Measurements from ENCODE around the gene SLC16A7.

SLC16A7 gene

DNA sequence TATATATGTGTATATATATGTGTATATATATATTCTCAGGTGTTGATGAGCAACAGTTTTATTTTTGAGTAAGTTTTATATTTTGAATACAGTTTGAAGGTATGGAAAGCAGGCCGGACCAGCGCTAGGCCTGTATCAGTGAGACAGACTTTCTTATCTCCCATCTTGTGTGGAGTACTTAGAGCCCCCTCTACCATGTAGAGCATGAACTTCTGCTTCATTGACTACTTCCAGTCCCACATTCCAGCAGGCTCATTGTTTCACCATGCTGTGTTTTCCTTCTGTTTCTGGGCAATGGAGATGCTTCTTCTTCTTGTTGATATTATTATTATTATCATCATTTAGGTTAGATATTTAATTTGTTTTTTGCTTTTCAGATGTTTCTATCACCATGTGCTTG, 76.4 kb downstream of the SLC16A7 start:
- DNase-seq, result no peak

DNA sequence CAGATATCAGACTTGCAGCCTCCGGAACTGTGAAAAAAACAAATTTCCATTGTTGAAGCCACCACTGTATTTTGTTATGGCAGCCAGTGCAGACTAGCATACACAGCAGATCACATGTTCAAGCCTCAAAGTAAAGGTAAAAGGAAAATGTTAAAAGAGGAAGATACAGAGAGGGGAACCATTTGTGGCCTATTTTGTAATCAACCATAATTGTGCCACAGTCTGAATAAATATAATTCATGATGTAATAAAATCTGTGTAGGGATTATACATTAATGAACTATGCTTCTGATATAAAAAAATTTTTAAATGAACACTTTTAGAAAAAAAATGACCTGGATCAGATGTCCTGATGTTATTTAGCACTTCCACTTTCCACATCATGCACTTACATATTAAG, 79.6 kb downstream of the SLC16A7 start:
- no peak for DNase-seq

DNA sequence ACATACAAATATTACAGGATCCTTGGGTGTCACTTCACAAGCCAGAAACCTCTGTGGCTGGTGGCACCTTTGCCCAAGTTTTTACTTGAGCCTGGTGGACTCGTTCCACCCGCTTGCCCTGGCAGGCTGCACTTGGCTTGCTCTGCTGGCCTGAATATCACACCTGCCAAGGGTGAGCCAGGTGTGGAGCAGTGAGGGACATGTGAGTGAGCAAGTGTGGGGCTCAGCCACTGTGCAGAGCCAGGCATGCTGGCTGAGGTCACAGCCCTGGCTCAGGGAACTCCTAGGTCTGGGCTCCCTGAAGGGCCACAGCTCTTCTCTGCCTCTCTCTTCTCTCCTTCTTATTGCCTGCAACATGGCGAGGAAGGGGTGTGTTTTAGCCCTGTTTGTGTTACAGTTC, 82.0 kb downstream of the SLC16A7 start:
- DNase-seq, result no peak

DNA sequence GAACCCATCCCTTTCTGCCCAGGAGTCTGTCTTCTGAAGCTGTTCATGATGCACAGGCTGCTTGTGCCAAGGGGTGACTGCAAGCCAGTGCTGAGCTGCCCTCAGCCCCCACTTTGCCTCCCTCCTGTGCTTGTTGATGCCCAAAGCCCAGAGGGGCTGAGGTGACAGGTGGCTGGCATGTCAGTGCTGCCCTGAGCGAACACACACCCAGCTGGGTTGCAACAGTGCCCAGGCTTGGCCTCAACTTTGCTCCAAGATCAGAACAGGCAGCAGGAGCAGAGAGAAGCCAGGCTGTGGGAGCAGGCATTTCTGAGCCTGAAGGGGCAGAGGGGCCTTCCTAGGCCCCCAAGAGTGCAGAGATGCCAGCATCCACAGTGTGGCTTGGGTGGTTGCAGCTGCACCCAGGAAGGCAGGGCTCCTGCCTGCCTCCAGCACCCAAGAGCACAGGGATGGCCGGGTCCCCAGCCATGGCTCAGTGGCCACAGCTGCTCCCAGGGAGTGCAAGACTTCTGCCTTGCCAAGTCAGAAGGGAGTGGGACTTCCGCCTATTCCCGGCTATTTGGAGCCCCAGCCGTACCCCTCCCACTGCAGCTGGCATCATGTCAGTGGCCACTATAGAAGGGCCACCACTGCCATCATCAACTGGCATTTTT, 83.1 kb downstream of the SLC16A7 start:
- DNase-seq, result no peak

DNA sequence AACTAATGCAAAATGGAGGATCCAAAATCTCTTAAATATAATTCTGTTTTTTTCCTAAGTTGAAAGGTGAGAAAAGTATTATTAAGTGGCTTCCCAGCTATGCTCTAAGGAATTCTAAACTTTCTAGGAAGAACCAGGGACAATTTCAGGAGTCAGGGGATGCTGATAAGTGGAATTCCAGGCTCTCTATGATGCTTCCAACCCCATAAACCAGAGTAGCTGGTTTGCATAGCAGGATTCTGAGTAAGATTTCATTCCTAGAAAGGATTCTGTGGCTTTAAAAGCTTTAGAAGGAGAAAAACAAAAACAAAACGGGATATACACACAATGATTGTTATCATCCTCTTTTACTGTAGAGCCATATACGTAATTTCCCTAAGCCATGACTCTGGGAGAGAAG, 93.9 kb downstream of the SLC16A7 start:
- no peak for DNase-seq

DNA sequence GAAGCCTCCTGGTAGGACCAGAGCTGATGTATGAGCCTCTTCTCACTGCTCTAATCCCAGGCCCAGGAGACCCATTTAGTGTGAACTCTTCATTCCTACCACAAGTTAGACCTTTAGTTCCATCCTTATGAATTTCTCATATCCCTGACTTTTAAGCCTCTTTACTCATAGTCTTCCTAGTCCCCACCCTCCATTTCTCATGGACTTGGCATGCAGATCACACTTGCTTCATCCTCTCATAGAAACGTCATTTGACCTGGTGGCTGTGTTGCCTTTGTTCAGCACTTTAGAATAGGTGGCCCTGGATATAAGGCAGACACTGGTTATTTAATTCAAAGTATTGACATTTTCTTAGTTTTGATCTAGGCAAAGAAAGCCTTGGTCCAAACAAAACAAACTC, 99.5 kb downstream of the SLC16A7 start:
- DNase-seq, result no peak

DNA sequence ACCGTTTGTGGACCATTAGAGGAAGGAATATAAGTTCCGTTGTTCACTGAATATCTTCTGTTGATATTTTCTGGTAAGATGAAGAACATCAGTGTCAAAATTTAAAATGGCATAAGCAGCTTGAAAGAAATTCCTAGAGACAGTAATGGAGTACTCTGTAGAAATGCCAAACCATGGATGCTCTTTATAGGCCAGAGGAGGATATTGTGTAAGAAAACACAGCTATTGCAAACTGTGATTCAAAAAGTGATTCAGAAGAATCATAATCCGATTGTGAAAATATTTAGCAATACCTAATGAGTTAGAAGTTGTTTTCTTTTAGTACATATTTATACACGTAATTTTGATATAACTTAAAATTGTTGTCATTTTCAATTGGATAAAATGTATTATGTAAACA, 102.8 kb downstream of the SLC16A7 start:
- DNase-seq, result no peak

DNA sequence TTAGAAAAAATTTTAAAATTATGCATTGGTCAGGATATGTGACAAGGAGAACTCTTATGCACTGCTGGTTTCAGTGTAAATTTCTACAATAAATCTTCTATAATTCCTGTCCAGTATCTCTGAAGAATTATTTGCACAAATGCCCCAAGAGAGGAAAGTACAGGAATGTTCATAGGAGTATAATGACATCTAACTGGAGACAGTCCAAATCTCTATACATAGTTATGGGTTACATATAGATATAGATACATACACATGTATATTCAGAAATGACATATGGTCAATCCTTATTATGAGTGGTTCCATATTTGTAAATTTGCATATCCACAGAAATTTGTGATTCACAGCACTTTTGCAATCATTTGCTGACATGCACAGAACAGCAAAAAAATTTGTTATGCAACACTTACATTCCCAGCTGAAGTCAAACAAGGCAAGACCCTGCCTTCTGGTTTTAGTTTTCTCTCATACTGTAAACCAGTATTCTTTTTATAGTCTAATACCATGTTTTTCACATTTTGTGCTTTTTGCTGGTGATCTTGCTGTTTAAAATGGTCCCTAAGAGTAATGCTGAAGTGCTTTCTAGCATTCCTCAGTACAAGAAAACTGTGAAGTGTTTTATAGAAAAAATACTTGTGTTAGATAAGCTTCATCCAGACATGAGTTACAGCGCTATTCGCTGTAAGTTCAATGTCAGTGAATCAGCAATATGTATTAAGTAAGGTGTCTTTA, 103.8 kb downstream of the SLC16A7 start:
- DNase-seq, result no peak

DNA sequence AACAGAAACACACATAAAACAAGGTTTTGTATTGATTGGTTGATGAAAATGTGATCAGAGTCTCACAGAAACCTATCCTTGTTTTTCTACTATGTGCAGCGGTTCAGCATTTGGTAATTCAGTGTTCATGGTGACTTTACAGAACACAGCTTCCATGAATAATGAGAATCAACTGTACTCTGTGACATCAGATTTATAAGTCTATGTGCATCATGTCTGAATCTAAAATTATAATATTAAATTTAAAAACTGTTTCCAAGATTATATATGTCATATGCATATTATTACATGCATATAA, 104.3 kb downstream of the SLC16A7 start:
- DNase-seq, result no peak

DNA sequence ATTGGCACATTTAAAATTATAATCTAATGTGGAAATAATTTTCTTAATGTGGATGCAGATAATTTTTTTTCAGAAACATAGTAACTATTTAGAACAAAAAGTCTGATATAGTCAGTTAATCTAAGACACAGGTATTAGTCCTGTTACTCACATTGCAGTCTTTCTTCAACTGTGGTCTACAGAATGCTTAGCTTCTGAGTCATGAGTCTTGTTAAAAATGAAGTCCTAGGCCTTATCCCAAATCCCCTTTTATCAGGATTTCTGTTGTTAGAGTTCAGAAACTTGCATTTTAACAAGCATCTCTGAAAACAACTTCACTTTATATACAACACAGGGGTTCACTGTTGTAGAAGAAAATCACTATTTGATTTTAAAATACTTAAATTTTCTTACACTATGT, 112.2 kb downstream of the SLC16A7 start:
- no peak for DNase-seq

DNA sequence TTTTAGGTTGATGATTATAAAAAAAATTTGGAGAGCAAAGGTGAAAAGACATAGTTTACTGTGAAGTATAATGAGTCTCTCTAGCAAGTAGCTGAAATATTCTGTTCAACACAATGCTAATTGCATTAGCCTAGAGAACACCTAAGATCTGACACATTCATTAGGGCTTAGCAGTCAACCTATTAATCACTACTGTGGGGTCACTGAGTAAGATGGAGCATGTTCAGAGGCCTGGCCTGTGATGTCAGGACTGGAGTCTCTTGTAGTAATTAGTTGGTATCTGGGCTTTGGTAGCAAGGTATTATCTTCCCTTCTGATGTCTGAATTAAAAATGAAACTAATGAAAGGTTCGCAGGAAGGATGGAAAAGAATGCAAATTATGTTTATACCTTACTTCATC, 112.7 kb downstream of the SLC16A7 start:
- no peak for DNase-seq

DNA sequence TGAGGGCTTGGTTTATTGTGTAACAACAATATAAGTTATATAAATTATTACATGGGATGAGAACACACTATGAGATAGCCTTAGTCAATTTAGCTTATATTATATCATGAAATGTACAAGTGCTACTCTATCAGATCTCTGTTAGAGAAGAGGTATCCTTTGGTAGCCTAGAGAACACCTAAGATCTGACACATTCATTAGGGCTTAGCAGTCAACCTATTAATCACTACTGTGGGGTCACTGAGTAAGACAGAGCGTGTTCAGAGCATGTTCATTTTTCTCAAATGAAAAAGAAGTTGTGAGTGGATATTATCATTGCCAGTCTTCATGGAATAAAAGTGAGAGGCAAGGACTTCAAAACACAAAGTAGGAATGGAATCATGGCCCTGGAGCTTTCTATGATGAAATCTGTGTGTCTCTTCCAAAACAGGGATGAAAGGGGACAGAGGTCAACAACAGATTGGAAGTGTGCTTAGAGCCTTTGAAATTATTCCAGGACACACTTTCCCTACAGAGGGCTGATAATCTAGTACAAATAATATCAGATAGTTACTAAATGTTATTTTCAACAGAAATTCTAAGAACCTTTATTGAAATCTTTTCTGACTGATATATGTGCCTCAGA, 114.3 kb downstream of the SLC16A7 start:
- no peak for DNase-seq

DNA sequence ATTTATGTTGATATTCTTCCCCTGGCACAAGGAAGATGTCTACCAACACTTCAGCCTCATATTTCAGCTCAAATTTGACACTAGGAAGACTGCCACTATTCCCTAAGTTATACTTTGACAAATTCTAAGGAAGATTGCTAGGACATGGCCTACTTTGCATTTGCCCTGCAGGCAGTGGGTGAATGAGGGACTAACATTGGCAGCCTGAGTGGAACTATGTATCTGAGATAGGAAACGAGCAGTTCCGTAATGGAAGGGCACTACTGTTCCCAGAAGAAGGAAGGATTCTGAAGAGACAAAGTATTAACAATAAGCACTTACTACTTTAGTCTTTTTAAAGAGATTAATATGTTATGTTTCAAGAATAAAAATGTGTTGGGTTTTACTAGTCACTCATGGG, 115.1 kb downstream of the SLC16A7 start:
- DNase-seq, result no peak

DNA sequence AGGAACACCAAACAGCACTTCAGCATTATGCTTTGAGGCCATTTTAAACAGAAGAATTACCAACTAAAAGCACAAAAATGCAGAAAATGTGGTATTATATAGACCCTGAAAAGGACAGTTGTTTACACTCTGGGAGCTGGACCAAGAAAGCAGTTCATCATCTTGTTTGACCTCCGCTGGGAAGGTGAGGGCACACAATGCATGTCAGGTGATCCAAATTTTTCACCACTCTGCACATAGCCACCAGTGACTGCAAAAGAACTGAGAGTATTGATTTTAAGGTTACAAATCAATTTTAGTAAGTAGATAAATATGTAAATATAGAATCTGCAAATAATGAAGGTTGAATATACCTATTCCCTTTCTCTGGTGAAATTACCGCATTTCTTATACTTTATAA, 119.6 kb downstream of the SLC16A7 start:
- no peak for DNase-seq

DNA sequence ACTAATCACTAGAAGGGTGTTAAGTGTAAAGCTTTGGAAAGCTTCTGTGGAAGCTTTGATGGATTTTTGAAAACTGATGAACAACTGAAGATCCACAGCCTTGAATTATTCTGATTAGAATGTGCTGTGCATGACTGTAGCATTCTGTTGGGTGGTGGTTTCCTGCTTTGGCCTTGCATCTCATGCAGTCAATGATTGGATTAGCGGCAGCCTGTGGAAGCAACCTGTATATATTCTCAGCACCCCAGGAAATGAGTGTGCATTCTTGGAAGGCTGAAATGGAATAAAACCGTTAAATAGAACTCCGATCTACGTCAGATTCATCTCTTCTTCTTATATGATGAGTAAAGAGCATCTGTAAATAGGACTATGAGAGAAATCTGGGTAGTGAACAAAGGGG, 120.2 kb downstream of the SLC16A7 start:
- no peak for DNase-seq

DNA sequence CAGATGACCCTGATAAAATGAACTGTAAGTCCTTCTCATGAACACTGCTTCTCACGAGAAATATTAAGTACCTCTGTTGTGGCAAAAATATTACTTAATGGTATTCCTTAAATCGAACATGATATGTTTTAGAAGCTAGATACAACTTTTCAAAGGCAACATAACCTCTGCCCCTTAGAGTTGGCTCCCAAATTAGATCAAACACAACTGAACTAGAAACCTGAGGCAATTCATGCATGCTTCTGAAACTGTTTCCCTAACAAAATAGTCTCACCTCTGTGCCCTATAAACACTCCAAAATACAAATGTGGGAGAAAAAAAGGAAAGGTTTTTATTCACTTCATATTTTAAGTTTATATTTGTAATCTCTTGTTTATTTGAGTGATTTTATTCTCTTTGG, 121.6 kb downstream of the SLC16A7 start:
- no peak for DNase-seq

DNA sequence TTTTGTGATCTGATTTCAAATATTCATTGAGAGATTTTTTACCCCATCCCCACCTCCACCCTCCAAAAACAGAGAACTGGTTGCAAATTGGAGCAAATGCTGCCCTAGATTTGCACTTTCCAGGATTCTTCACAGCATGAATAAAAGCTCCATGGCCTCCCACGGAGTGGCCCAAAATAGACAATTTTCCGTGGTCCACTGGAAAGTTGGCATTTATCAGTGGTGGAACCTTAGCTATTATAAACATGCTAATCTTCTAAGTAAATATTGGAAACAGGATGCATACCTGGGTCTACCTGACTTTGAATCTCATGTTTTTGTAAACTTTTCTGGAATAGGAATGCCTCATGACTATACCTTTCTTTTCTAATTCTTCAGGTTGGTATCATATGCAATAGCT, 123.9 kb downstream of the SLC16A7 start:
- DNase-seq, result no peak

DNA sequence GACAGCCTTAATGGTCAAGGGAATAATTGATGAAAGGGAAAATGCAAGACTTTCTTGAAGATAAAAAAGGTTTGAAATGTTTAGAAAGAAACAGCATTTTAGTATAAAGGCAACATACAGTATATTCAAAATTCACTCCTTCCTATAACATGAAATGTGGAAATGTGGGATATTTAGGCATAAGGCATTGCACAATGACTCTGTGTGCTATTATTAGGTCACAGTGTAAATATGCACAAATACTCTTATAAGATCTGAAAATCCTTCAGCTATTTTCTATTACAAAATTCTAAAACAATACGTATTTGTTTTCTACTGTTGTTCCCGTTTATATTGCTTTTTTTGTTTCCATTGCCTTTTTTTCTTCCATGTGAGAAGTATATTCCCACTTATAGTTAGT, 127.7 kb downstream of the SLC16A7 start:
- no peak for DNase-seq

DNA sequence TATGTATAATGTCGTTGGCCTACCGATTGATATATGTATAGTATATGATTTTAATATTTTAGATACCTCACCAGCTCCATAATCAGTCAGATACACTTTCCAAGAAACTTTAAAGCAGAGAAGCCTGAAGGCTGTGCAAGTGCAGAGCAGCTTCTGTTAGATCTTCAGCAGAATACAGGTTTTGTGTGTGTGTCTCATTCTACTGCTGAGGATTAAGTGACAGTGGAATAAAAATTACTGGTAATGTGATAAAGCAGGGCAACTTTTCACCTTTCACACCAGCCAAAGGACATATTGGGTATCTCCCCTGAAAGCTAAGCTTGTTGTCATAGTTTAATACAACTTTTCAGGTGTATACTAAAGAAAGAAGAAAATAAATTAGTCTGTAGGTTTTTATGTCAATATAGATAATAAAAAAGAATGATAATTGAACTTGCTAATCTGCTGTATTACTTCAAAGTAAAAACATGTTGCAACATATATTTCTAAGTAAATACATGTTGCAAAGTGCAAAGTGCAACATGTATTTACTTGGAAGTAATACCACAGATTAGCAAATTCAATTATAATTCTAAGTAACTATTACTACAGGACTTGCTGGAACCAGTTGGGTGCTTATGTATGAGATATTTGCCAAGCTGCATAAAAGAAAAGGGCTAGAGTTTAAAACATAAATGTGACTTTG, 128.3 kb downstream of the SLC16A7 start:
- no peak for DNase-seq

DNA sequence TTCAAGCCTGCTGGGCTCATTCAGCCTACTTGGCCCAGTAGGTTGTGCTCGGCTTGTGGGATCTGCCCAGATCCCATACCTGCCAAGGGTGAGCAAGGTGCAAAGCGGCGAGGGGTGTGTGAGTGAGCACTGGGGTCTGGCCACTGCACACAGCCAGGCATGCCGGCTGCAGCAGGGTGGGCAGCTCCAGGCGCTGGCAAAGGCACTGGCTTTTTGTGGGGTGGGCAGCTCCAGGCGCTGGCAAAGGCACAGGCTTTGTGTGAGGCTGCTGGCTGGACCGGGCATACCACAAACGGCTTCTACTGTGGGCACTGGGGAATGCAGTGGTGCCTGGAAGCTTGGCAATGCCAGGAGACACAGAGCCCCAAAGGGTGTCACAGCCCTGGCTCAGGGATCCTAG, 137.4 kb downstream of the SLC16A7 start:
- no peak for DNase-seq

DNA sequence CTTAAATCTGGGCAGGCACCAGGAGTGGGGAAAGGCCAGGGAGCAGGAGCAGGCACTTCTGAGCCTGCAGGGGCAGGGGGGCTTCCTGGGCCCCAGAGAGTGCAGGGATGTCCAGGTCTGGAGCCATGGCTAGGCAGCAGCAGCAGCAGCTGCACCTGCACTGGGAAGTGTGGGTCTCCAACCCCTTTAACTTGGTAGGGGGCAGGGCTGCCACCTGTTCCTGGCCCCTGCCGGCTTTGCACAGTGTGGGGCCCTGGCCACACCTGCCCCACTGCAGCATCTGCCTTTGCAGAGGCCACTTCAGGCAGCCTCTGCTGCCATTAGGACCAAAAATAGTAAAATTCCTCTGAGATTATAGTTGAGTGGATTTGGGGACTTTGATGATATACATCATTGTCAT, 138.5 kb downstream of the SLC16A7 start:
- no peak for DNase-seq

DNA sequence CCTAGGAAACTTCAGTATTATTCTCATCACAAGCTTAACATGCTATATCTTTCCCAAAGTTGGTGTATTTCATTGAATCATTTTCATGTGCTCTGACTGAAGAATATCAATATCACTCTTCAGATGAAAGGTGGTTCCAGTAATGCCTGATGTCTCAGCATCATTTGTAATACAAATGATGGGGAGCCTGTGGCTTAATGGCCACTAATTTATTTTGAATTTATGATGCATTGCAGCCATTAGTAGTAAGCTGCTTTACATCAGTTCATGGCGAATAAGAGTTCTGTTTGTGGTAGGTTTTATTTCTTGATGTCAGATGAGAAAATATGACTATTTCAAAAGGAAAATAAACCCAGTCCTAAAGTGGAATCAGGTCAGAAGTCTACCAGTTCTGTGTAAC, 139.4 kb downstream of the SLC16A7 start:
- DNase-seq, result no peak

DNA sequence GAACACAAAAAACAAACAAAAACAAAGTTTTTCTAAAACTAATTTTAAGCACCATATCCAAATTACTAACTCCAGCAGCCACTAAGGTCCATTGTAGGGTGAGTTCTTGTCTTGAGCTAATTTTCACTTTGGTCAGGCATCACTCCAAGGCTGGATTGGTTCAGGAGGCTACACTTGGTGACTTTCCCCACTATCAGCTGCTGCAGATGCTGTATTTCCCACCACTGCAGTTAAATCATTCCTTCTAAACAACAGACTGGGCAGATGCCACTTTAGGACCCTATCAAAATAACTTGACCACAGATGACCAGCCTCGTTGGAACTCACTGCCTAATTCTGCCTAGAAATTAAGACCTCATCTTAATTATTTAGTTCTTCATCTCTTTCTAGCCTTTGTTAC, 140.5 kb downstream of the SLC16A7 start:
- DNase-seq, result no peak

DNA sequence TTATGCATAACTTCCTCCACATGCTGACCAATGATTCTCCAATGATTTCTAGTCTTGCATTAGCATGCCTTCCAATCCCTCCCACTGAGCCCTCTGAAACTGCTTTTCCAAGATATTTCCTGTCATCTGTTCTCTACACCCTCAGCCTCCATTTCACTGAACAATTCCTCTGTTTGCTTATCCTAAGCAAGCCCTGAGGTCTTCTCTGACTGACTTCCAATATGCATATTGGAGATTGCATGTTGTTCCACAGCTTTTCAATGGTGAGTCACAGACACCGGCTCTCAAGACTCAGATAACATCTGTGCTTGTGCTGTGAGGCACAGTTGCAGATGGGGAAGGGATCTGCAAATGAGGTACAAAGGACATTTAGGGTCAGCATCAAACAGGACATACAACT, 141.0 kb downstream of the SLC16A7 start:
- no peak for DNase-seq
